GM23338 (cell line): ENCODE results near the gene TPD52L2.
A peak's percentile ranks its signal among the peaks of the same experiment; 100 is the strongest.

Experiments
- CREB1 ChIP-seq: fragments of 250-450 bp; sonication (Bioruptor Pico); IDR thresholded peaks from 2 replicates; pipeline ENCODE4 v1.5.0; 2020; ENCODE audit warnings: low read depth, mild to moderate bottlenecking, moderate library complexity
- CTCF ChIP-seq, 2 experiments: fragments of 200-600 bp in 1 of 2; sonication (generic) in 1 of 2; conservative IDR thresholded peaks; 2 replicates each; pipeline versions ENCODE4 v1.5.1 to v1.6.1; 2016 to 2017; ENCODE audit warnings: antibody characterized with exemption in 2 of 2, low read depth in 2 of 2, mild to moderate bottlenecking in 2 of 2, moderate library complexity in 1 of 2
- EZH2 ChIP-seq: fragments of 200-600 bp; sonication (generic); IDR thresholded peaks from one replicate; pipeline ENCODE4 v1.8.0; 2017; ENCODE audit warnings: antibody characterized with exemption, mild to moderate bottlenecking, low read depth; ENCODE audit not compliant: unreplicated experiment
- EZH2phosphoT487 ChIP-seq: fragments of 200-600 bp; sonication (generic); IDR thresholded peaks from one replicate; pipeline ENCODE4 v1.8.1; 2018; ENCODE audit warnings: antibody characterized with exemption; ENCODE audit not compliant: unreplicated experiment
- POLR2AphosphoS5 ChIP-seq: IDR thresholded peaks from 2 replicates; pipeline ENCODE4 v1.6.1; 2016; ENCODE audit warnings: antibody characterized with exemption, low read depth
- REST ChIP-seq: IDR thresholded peaks from one replicate; pipeline ENCODE4 v1.6.1; 2018; ENCODE audit warnings: antibody characterized with exemption; ENCODE audit not compliant: unreplicated experiment
- ZNF331 ChIP-seq: fragments of 250-450 bp; sonication (Bioruptor Pico); IDR thresholded peaks from 2 replicates; pipeline ENCODE4 v1.5.0; 2020; ENCODE audit warnings: low read depth, mild to moderate bottlenecking, moderate library complexity

- TF ChIP-seq CREB1 (CRISPR knock-in tag), result no peak
- TF ChIP-seq EZH2phosphoT487, result no peak
- no peak for TF ChIP-seq CTCF (conservative IDR thresholded peaks at IDR 0.05; ENCODE audit: low read depth in 2 of 2)
- TF ChIP-seq ZNF331 (CRISPR knock-in tag), result no peak
- no peak for TF ChIP-seq EZH2
- TF ChIP-seq REST, result no peak
- peak; percentile 12; the same call in 1 of the 2 replicates for TF ChIP-seq POLR2AphosphoS5
Observed at GRCh38 chr20:63855363-63856097, 9.5 kb upstream of the TPD52L2 start.
